ENCODE measurements around the gene INPP5E.

DNA sequence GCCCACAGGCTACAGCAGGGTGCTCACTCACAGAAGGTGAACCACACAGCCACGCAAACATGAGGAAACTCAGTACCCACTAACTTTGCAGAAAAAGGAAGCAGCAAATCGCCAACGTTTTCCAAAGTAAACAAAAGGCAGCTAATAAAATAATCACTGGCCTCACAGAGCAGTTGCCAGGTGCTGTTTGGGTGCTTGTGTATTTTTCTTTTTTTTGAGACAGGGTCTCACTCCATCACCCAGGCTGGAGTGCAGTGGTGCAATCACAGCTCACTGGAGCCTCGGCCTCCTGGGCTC lies 43.5 kb downstream of the INPP5E start:
- TF ChIP-seq, protein P1, sequence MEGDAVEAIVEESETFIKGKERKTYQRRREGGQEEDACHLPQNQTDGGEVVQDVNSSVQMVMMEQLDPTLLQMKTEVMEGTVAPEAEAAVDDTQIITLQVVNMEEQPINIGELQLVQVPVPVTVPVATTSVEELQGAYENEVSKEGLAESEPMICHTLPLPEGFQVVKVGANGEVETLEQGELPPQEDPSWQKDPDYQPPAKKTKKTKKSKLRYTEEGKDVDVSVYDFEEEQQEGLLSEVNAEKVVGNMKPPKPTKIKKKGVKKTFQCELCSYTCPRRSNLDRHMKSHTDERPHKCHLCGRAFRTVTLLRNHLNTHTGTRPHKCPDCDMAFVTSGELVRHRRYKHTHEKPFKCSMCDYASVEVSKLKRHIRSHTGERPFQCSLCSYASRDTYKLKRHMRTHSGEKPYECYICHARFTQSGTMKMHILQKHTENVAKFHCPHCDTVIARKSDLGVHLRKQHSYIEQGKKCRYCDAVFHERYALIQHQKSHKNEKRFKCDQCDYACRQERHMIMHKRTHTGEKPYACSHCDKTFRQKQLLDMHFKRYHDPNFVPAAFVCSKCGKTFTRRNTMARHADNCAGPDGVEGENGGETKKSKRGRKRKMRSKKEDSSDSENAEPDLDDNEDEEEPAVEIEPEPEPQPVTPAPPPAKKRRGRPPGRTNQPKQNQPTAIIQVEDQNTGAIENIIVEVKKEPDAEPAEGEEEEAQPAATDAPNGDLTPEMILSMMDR (IDR thresholded peaks at IDR 0.05), result no peak
- no peak for TF ChIP-seq POLR2A (IDR thresholded peaks at IDR 0.05)
